ENCODE results near the gene VMP1. TPM values are rescaled to one million over a fixed set of nuclear protein-coding genes. Genes with fewer than 3 reads are reported as not detected.
"Not testable (repeated sequence)": the region's sequence is repeated elsewhere in the genome, so short reads cannot be mapped to it uniquely, and the experiment has no call there.

VMP1 gene
- total RNA-seq, 2 donors from 2014 or later = 175 to 203 TPM

GRCh38 chr17:59851439-59852375 is 144.3 kb downstream of the VMP1 start:
- Histone ChIP-seq H3K4me1 (replicated peaks) (peaks cover 19% of the 10 kb centered on the region), H3K27me3 (replicated peaks; ENCODE audit: insufficient read depth) (no peaks in the 10 kb centered on the region), H3K36me3 (no peaks in the 10 kb centered on the region), H3K9me3 (no peaks in the 10 kb centered on the region), H3K4me3 (no peak overlapping the region), H3K27ac (peak overlapping the region; percentile 73 to 86)
- DNase-seq (ENCODE audit: low spot score) = peak; percentile 65
- TF ChIP-seq POLR2A (IDR thresholded peaks at IDR 0.05) (peak; percentile 18), CTCF (IDR thresholded peaks at IDR 0.05) (no peak), POLR2AphosphoS5 (IDR thresholded peaks at IDR 0.05) (peak; percentile 84)
- WGBS = 25% methylated on average over 14 of the region's 14 CpGs
- intact Hi-C loops (cut with DNase I) = no loop called here

DNA sequence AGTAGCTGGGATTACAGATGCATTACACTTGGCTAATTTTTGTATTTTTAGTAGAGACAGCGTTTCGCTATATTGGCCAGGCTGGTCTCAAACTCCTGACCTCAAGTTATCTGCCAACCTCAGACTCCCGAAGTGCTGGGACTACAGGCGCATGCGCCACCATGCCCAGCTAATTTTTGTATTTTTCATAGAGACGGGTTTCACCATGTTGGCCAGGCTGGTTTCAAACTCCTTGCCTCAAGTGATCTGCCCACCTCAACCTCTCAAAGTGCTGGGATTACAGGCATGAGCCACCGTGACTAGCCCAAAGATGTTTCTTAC is 145.4 kb downstream of the VMP1 start:
- WGBS = 95% methylated on average over 7 of the region's 7 CpGs
- peak overlapping the region; percentile 73 to 86 for H3K27ac ChIP-seq

GRCh38 chr17:59853168-59853918 is 145.9 kb downstream of the VMP1 start:
- Histone ChIP-seq H3K27me3 (replicated peaks; ENCODE audit: insufficient read depth) (no peaks in the 10 kb centered on the region), H3K36me3 (no peaks in the 10 kb centered on the region), H3K4me1 (replicated peaks) (peaks cover 18% of the 10 kb centered on the region), H3K27ac (peak overlapping the region; percentile 73 to 86), H3K4me3 (no peak overlapping the region), H3K9me3 (no peaks in the 10 kb centered on the region)
- TF ChIP-seq POLR2A (IDR thresholded peaks at IDR 0.05) (no peak), CTCF (IDR thresholded peaks at IDR 0.05) (peak; percentile 13 to 74 (median 48)), POLR2AphosphoS5 (IDR thresholded peaks at IDR 0.05) (peak; percentile 85)
- peak; percentile 77 for DNase-seq (ENCODE audit: low spot score)
- 56% methylated on average over 14 of the region's 14 CpGs for WGBS
- intact Hi-C loops (cut with DNase I) = no loop called here

More for the DNA sequence above, 145.4 kb downstream of the VMP1 start:
- DNase-seq (ENCODE audit: low spot score); H3K9me3 ChIP-seq; intact Hi-C loops (cut with DNase I); H3K27me3 ChIP-seq (replicated peaks; ENCODE audit: insufficient read depth); H3K4me3 ChIP-seq; H3K36me3 ChIP-seq: not testable (repeated sequence)
- H3K4me1 ChIP-seq (replicated peaks) = peaks cover 18% of the 10 kb centered on the region

- H3K27ac ChIP-seq = peak overlapping the region; percentile 73 to 86
- peaks cover 18% of the 10 kb centered on the region for H3K4me1 ChIP-seq (replicated peaks)
- H3K4me3 ChIP-seq; H3K9me3 ChIP-seq; DNase-seq (ENCODE audit: low spot score); H3K27me3 ChIP-seq (replicated peaks; ENCODE audit: insufficient read depth); H3K36me3 ChIP-seq; intact Hi-C loops (cut with DNase I): not testable (repeated sequence)
- 95% methylated on average over 10 of the region's 10 CpGs for WGBS
These were observed 146.7 kb downstream of the VMP1 start for GRCh38 chr17:59853919-59854729.

DNA sequence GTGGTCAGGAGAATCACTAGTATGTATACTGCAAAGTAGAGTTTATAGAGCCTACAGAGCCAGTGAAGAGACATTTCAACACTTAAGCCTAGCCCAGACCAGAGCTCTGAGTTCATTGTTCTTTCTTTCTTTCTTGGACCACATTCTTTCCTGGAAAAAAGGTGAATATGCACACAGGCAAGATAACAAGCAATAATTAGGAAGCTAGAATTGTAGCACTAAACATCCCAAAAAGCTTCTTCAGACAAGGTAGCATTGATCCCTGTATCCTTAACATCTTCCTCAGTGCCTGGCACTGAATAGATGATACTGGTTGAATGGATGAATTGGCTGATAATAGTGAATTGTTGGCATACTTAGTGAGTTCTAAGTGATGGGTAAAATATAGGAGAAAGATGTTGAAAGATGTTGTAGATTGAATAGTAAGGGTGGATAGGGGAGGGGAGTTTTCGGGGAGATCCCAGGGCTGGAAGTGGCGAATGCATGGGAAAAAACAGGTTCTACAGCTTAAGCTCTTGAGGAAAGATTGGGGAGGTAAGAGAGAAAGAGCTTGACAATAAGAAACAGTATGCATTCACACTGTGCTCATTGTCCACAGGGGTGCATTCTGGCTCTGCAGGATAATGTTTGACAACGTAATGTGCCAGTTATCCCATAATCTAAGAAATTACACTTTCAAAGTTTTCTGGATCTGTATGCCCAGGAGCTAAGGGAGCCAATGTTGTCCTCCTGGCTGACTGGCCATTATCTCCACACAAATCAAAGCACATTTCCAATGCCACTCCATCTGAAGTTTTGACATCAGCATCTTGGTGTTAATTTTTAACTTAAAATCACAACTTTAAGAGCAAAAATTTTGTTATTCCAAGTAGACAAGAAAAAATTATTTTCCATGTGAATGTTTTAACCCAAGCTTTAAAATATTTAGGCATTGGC is 149.7 kb downstream of the VMP1 start:
- Histone ChIP-seq H3K4me1 (replicated peaks) (peaks cover 7% of the 10 kb centered on the region), H3K4me3 (no peak overlapping the region), H3K9me3 (no peaks in the 10 kb centered on the region), H3K27ac (no peak overlapping the region), H3K27me3 (replicated peaks; ENCODE audit: insufficient read depth) (no peaks in the 10 kb centered on the region), H3K36me3 (peaks cover 0 to 10% of the 10 kb centered on the region in 2 donors)
- WGBS = 49% methylated on average over 3 of the region's 3 CpGs
- intact Hi-C loops (cut with DNase I) = no loop called here
- TF ChIP-seq POLR2AphosphoS5 (IDR thresholded peaks at IDR 0.05) = no peak
- no peak for TF ChIP-seq POLR2A (IDR thresholded peaks at IDR 0.05)
- TF ChIP-seq CTCF (IDR thresholded peaks at IDR 0.05) = no peak
- no peak for DNase-seq (ENCODE audit: low spot score)
